CD1c-positive myeloid dendritic cell (primary cell): Measurements from ENCODE around the gene PRKAA1.

Experiments used
- DNase-seq: peaks from one replicate; pipeline ENCODE4 v3.0.0-alpha.2; 2016; ENCODE audit errors: extremely low spot score

The PRKAA1 gene

GRCh38 chr5:40798012-40798800 is at the start of gene PRKAA1:
TSS of gene PRKAA1 (minus strand) at chr5:40798374. CDS start at chr5:40798189, 185 bp downstream.
- peak; percentile 91 for DNase-seq

GRCh38 chr5:40847525-40847924 is 49.4 kb upstream of the PRKAA1 start:
- no peak for DNase-seq

- no peak for DNase-seq
These were observed 48.2 kb upstream of the PRKAA1 start for GRCh38 chr5:40846371-40846770.

DNA sequence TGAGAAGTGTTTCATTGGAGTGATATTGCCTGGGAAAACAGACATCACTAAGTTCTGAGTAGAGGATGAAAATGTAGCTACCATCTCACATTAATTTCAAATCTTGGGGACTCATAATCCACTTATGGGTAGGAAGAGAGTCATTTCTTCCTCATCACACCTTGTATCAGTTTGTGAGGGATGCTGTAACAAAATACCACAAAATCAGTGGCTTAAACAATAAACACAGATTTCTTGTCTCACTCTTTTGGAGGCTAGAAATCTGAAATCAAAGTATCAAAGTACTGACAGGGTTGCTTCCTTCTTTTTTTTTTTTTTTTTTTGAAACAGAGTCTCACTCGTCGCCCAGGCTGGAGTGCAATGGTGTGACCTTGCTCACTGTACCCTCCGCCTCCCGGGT is 46.4 kb upstream of the PRKAA1 start:
- DNase-seq, result no peak

DNA sequence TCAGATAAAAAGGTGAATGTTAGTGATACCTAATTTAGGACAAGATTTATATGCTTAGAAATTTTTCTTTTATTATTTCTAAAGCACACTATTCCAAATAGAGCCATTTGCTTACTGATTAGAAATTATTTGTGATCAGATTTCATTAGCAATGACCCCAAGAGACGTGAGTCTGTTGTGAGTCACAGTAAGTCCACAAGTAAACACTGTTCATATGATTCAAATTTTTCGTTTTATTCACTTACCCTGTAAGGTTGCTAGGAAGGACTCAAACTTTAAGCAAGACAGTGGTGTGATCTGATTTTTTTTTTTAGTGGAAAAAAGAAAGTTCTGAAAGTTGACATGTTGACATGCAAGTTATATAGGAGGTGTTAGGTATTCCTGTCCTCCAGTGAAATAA is 44.2 kb upstream of the PRKAA1 start:
- DNase-seq, result no peak

DNA sequence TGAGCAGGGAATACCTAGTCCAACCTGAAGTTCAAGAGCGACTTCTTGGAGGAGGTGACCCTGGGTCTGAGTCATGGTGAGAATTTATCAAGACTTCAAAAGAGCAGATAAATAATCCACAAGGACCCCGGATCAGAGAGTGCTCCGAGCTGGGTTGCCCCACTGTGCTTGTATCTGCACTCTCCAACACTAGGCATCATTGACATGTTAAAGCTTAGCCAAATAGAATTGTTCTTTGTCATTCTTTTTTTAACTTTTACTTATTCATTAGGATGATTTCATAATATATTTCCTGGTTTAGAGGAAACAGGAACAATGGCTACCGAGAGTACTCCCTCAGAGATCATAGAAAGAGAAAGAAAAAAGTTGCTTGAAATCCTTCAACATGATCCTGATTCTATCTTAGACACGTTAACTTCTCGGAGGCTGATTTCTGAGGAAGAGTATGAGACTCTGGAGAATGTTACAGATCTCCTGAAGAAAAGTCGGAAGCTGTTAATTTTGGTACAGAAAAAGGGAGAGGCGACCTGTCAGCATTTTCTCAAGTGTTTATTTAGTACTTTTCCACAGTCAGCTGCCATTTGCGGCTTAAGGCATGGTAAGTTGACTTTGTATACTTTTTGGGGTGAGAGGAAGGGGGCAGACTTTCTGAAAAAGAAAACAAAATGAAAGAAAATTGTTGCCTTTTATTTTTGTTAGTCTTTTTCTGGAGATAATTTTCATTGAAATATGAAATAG is 43.1 kb upstream of the PRKAA1 start, which contains the start of gene CARD6:
TSS of gene CARD6 (plus strand) at position 300 of the 738 bp plus-strand sequence. CDS start at position 316, 16 bp downstream.
- peak; percentile 61 for DNase-seq

DNA sequence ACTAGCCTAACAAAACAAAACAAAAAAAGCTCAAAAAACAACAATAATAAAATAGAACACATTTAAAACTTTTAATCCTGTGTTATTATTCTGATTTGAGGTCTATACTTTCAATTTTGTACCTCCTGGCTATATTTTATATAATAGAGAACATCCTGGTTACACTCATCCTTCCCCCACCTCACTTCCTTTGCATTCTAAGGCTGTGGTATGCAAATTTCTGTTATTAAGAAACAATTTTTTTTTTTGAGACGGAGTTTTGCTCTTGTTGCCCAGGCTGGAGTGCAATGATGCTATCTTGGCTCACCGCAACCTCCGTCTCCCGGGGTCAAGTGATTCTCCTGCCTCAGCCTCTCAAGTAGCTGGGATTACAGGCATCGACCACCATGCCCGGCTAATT is 39.9 kb upstream of the PRKAA1 start:
- DNase-seq, result no peak

DNA sequence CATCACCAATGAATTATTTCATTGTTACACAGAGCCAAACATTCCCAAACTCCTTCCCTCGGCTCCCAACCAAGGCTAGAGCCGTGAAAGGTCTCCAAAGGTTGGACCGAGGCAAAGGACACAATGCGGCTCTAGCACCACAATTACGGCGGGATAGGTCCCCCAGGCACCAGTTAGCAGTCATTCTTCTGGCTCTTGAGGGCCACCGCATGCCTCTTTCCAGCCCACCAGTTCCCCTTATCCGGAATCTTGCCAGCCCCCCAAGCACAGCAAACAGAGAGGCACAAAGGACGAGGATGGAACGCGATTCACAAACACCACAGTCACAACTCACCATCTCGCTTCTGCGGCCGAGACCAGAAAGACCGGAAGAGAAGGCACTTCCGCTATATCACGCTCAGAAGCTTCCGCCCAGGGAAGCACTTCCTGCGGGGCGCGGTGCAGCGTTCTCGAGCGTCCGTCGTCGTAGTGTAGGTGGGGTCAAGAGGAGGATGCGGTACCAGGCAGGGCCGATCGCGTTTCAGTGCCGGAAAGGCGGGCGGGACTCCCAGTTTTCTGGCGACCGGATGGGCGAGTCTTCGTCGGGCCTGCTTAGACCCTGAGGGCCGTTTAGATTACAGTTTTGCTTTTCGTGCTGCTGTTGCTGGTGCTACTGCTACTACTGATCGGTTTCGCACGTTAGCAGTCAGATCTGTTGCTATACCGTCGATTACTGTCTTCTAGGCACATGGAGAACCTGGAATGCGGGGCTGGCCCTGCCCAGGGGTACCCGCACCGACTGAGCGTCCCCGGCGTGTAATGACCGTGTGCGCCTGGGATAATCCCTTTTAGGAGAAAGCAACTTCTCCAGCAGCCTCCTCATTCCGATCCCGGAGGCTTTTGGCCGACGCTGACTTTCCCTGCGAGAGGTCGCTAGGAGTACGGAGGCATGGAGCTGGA is 36.9 kb upstream of the PRKAA1 start, which contains the start of gene RPL37:
TSS of gene RPL37 (minus strand) at position 374 of the 939 bp plus-strand sequence. CDS start at position 337, 37 bp downstream.
- DNase-seq, result peak; percentile 96

DNA sequence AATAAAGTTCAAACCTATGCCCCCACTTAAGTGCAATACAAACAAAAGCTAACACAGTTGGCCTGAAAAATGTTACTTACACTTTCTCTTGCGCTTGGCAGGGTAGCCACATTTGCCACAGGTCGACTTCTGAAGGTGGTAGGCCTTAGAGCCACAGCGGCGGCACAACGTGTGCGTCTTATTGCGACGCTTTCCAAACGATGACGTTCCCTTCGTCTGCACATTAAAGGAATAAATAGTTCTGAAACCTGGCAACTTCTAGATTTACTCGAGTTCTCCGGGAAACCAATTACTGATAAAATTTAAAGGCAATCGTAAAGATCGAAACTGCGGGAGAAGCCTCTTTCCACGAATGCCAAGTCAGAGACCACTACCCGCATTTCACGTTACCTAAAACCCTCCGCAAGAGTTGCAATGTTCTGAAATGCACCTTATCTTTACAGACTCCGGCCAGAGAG is 36.2 kb upstream of the PRKAA1 start:
- DNase-seq, result peak; percentile 49

DNA sequence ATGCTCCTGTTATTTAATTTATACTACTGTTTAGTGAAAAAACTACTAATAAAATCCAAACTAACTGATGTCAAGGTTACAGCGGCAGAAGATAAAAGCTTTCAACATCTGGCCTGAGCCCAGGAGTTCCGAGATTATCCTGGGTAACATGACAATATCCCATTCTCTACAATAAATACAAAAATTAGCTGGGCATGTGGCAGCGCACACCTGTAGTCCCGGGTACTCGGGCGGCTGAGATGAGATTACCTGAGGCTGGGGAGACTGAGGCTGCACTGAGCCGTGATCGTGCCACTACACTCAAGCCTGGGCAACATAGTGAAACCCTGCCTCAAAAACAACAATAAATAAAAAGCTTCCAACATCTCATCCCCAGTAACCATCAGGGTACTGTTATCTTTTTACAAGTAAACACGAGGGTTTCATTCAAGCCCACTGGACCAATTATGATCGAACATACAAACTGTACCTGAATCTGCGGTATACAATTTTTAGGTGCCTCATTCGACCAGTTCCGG is 35.6 kb upstream of the PRKAA1 start:
- no peak for DNase-seq

DNA sequence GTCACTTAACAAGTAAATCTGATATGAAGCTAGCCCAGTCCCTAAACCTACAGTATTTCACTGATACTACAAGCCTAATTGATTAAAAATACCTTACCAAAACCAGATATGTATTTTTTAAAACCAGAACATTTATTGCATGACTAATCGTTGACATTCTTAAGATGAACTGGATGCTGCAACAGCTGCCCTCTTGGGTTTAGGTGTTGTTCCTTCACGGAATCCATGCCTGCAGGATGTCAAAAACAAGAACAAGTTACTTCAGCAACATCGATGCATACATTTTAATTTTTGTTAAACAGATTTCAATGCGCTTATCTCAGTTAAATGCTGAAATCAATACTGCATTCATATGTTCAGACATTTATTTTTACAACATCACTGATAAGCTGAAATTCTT is 34.2 kb upstream of the PRKAA1 start:
- no peak for DNase-seq

- no peak for DNase-seq
These were observed 33.4 kb upstream of the PRKAA1 start for GRCh38 chr5:40831346-40832210.

GRCh38 chr5:40829748-40830533 is 31.8 kb upstream of the PRKAA1 start:
- no peak for DNase-seq

DNA sequence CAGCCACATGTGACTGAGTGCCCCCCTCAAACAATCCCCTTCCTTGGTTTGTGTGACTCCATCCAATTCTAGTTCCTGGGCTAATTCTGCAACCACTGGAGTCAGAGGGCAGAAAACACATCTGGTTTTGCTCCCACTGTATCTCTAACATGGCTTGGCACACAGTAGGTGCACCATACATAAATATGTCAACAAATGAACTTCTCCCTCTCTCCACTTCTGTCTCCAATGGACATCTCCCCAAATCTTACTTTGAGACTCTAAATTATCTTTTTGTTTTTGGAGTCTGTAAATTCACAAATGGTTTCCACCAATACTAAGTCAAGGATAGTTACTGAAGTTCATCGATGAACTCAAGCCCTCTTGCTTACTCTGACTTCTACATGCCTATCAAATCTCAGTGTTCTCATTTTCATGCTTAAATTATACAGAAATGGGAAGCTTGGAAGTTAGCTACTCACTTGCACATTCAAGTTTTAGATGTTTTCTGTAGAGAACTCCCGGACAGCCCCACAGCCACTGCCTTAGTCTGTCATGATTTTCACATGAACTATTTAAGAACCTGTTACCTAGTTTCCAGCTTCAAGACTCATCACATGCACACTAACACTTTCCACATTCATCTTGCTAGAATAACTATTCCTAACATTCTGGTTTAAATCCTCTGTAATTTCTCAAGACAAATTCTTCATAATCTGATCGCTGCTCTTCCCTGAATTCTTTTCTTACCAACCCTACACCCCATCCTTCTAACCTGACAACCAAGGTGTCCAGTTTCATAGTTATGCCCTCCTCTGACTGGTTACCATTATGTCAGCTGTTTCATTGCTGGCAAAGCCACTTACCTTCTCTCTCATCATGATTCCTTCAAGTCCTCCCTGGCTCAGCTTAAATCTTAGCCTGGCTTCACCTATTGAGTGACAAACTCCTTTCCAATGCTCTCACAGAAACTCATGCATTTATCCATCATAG is 30.8 kb upstream of the PRKAA1 start:
- no peak for DNase-seq

DNA sequence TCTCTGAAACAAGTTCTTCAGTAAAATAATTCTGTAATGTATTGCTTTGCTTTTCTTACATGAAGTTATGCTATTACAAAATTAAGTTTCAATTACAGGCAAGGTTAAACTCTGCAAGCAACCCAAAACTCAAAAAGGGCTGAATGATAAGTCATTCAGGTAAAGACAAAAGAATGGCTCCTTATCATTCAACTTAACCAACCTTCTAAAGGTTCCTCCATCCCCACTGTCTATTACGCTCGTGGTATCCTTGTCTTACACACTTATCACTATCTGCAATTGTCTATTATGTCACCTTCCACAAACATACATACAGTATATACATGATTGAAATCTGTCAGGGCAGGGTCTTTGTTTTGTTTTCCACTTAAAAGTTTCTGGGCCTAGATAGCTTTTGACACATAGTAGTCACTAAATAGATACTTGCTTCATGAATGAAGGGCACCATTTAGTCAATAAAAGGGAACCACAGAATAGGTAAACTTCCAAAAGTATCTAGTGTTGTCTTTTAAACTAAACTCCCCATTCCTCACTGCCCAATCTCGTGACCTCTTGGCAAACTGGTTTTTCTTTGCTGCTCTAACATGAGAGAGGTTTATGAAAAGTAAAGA is 30.0 kb upstream of the PRKAA1 start:
- no peak for DNase-seq

DNA sequence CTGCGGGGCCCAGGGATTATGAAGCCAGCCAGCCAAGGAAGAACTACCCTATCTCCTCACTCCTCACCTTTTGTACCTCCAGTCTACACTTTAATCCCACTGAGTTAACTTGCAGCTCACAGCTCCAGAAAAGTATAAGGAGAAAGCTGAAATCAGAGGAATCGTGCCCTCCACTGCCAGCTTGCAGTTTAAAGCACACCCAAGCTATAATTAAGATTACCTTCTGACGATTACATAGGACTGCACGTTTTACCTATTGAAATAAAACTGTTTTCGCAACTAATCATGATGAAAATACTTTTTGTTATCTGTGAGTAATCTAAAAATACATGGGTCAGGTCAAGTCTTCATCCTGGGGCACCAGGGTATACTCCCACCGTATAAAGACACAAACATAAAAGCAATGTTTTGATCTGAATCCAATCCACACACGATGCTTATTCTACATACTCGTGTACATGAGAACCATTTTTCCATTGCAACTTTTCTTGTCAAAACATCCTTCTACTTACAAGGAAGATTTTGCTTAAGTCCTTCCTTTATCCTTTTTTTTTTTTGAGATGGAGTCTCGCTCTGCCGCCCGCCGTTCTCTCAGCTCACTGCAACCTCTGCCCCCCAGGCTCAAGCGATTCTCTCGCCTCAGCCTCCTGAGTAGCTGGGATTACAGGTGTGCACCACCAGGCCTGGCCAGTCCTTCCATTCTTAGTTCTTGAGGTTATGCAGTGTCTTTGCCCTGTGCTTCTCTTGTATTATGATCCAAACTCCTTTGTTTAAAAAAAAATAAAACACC is 29.2 kb upstream of the PRKAA1 start:
- no peak for DNase-seq

DNA sequence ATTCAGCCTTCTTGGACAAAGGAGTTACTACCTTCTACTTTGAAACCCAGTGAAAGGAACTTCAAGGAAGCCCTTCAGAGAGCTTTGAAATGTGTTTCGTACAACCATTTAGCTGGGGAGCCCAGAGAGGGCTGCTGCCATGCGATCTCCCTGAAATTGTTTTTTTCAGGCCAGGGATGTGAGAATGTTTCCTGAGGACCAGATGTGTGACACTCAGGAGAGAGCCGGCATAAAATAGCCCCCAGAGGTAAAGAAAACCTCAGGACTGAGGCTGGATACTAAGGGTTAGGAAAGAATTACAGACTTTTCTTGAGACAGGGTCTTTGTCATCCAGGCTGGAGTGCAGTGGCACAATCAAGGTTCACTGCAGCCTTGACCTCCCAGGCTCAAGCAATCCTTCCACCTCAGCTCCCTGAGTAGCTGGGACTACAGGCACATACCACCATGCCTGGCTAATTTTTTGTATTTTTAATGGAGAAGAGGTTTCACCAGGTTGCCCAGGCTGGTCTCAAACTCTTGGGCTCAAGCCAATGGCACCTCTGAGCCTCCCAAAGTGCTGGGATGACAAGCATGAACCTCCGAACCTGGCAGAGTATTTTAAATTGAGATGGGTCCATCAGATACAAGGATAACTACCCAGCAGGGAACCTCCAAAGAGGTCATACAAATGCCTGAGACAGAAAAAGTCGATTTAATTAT is 28.5 kb upstream of the PRKAA1 start:
- no peak for DNase-seq
